Loucy (cell line): Measurements from ENCODE around the gene TERB2.

Source experiments
- CTCF ChIP-seq: fragments of 200-600 bp; sonication (generic); conservative IDR thresholded peaks from 2 replicates; pipeline ENCODE4 v1.5.1; 2014; ENCODE audit warnings: mild to moderate bottlenecking, antibody characterized with exemption, low read length
- EZH2phosphoT487 ChIP-seq: fragments of 200-600 bp; IDR thresholded peaks from 2 replicates; pipeline ENCODE4 v1.6.1; 2018; ENCODE audit warnings: antibody characterized with exemption, mild to moderate bottlenecking, moderate library complexity, borderline replicate concordance

GRCh38 chr15:45009046-45009445 is 52.6 kb downstream of the TERB2 start:
- TF ChIP-seq CTCF, result no peak
- TF ChIP-seq EZH2phosphoT487, result no peak
